Chondrocyte (in vitro differentiated cells): ENCODE data around the gene RNF26. TPM values are rescaled to one million over a fixed set of nuclear protein-coding genes. Genes with fewer than 3 reads are reported as not detected.

Source experiments
- DNase-seq: peaks from one replicate; pipeline ENCODE4 v3.0.0; 2021; ENCODE audit warnings: mixed read lengths, low spot score
- H3K27ac Mint-ChIP-seq: one replicate; pipeline ENCODE4 v1.8.0; 2021; ENCODE audit warnings: mild to moderate bottlenecking, moderate library complexity, mixed read lengths; ENCODE audit not compliant: unreplicated experiment
- H3K27me3 Mint-ChIP-seq: 2 replicates; pipeline ENCODE4 v1.8.0; 2021; ENCODE audit warnings: low read depth, mixed read lengths
- H3K36me3 Mint-ChIP-seq: 2 replicates; pipeline ENCODE4 v1.8.0; 2021; ENCODE audit warnings: low read depth, mixed read lengths
- H3K4me1 Mint-ChIP-seq: 2 replicates; pipeline ENCODE4 v1.8.0; 2021; ENCODE audit warnings: low read depth, mild to moderate bottlenecking, mixed read lengths
- H3K4me3 Mint-ChIP-seq: one replicate; pipeline ENCODE4 v1.8.0; 2021; ENCODE audit warnings: mild to moderate bottlenecking, moderate library complexity, mixed read lengths; ENCODE audit not compliant: unreplicated experiment
- H3K9me3 Mint-ChIP-seq: 2 replicates; pipeline ENCODE4 v1.8.0; 2021; ENCODE audit warnings: low read depth, mixed read lengths
- CTCF ChIP-seq: fragments of 200-600 bp; sonication (generic); IDR thresholded peaks from 2 replicates; pipeline ENCODE4 v1.5.0; 2021; ENCODE audit warnings: antibody characterized with exemption, mild to moderate bottlenecking, moderate library complexity
- total RNA-seq: library from RNA; stranded (reverse); gene quantifications from 3 replicates; pipeline ENCODE4 v1.2.1, GENCODE V29; 2021

RNF26 gene
- total RNA-seq, 1 donor from 2014 or later: 22.8 TPM

DNA sequence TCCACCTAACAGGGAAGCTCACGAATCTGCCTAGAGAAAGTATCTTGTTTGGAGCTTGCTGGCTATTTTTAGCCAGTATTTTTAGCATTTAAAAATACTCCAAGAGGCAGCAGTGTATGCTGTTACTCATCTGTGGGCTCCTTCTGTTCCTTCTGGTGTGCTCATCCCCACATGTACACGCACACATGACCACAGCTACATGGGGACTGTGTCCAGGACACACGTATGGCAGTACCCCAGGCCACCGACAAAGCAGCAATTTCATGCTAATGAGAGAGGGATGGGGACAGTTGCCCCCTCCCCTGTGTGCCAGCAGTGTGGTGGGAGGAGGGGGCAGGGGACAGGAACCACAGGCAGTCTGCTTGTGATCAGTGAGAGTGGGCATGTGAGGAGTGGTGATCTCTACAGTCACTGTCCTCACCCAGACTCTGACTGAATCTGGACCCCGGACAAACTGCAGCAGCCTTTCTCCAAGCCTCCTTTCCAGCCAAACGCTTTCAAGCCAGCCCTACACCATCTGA, 30.8 kb downstream of the RNF26 start:
- DNase-seq: no peak
- Mint-ChIP-seq H3K4me3 (peak overlapping the region; percentile 73), H3K4me1 (peaks cover 48% of the 10 kb centered on the region), H3K27ac (peak overlapping the region; percentile 63), H3K27me3 (peaks cover 4% of the 10 kb centered on the region), H3K9me3 (no peaks in the 10 kb centered on the region), H3K36me3 (no peaks in the 10 kb centered on the region)
- TF ChIP-seq CTCF: no peak

GRCh38 chr11:119366690-119367620, 32.6 kb downstream of the RNF26 start:
- DNase-seq: peak; percentile 33
- H3K4me1 Mint-ChIP-seq: peaks cover 45% of the 10 kb centered on the region
- peaks cover 4% of the 10 kb centered on the region for H3K27me3 Mint-ChIP-seq
- no peak overlapping the region for H3K27ac Mint-ChIP-seq
- H3K9me3 Mint-ChIP-seq: no peaks in the 10 kb centered on the region
- no peaks in the 10 kb centered on the region for H3K36me3 Mint-ChIP-seq
- no peak for TF ChIP-seq CTCF
- H3K4me3 Mint-ChIP-seq: no peak overlapping the region

DNA sequence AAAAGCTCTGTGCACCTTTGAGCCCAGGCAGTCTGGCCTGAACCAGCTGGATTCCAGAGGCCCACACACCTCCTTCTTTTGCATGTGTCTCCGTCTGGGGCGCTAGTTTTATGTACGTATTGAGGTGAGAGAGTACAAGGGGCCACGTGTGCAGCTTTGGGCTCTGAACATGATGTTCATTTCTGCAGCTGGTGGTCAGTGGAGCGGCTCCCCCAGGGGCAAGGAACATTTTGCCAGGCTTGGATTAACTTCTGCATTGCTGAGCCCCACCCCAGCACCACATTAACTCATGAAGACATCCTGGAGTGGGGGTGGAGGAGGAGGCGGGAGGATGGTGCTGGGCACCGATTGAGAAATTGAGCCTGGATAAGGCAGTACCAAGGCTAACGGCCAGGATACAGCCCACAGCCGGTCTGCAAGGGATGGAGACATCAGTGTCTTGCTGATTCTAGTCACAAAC, 33.4 kb downstream of the RNF26 start:
- TF ChIP-seq CTCF: no peak
- Mint-ChIP-seq H3K36me3 (no peaks in the 10 kb centered on the region), H3K4me3 (no peak overlapping the region), H3K27ac (no peak overlapping the region), H3K9me3 (no peaks in the 10 kb centered on the region), H3K4me1 (peaks cover 38% of the 10 kb centered on the region), H3K27me3 (peaks cover 4% of the 10 kb centered on the region)
- peak; percentile 28 for DNase-seq

- H3K9me3 Mint-ChIP-seq: no peaks in the 10 kb centered on the region
- H3K27me3 Mint-ChIP-seq: peaks cover 4% of the 10 kb centered on the region
- no peak overlapping the region for H3K27ac Mint-ChIP-seq
- H3K36me3 Mint-ChIP-seq: no peaks in the 10 kb centered on the region
- DNase-seq: peak; percentile 34
- no peak overlapping the region for H3K4me3 Mint-ChIP-seq
- peaks cover 35% of the 10 kb centered on the region for H3K4me1 Mint-ChIP-seq
- no peak for TF ChIP-seq CTCF
Measured at GRCh38 chr11:119368121-119369034, 34.1 kb downstream of the RNF26 start.
